Spleen (tissue), 7 donors: ENCODE data around the gene MAP1LC3B2.

Experiments
- POLR2A ChIP-seq, 3 donors: fragments of 450-650 bp; IDR thresholded peaks; one replicate each; pipeline ENCODE4 v1.5.1; 2017; ENCODE audit warnings: antibody characterized with exemption in 3 of 3, mild to moderate bottlenecking in 1 of 3
- POLR2AphosphoS5 ChIP-seq, 3 donors: sonication (generic); formaldehyde crosslinking; IDR thresholded peaks; one replicate each; pipeline ENCODE4 v1.5.1; 2017; ENCODE audit warnings: antibody characterized with exemption in 3 of 3
- TF ChIP-seq, protein P1 (sequence below), 11 experiments: fragments of 200-600 bp in 7 of 11; fragments of 450-650 bp in 4 of 11; sonication (generic) in 4 of 11; IDR thresholded peaks in 8 of 11; conservative IDR thresholded peaks in 3 of 11; 1 replicate in 7 of 11; 2 replicates in 4 of 11; pipeline versions ENCODE4 v1.4.0 to v1.8.0; 2016 to 2021; ENCODE audit warnings: antibody characterized with exemption in 11 of 11, inconsistent platforms in 4 of 11, mild to moderate bottlenecking in 1 of 11
- donor health status: DM: no; HTN: no; CAD: no; lungs with moderate emphysema.
- donor health status: DM: no; HTN: no; CAD: no.
- donor health status: DM: no; HTN: no; CAD: no.

DNA sequence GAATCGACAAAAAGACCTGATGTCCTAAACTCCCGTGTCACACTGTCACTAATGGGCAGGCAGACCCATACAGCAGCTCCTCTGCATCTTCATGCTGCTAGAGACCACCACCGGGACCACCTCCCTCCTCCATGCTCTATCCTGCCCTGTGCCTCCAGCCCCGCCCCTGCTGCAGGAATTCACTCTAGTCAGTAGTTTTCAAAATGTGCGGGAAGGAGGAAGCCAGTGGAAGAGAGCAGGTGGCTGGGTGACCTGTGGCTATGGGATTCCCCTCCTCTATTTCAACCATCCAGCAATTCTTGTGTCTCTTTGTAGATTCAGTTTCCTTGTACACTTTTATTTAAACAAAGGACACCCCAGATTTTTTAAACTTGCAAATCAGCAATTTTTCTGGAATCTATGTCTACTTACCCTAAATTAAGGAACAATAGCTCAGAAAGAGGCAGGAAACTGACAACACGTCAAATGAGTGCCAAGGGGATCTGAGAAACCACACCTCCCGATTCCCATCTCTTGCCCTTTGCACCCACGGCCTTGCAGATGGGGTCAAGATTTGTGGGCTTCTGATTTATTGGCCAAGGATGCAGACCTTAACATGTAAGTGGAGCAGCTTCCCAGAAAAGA is 20.4 kb upstream of the MAP1LC3B2 start:
- TF ChIP-seq, protein P1, sequence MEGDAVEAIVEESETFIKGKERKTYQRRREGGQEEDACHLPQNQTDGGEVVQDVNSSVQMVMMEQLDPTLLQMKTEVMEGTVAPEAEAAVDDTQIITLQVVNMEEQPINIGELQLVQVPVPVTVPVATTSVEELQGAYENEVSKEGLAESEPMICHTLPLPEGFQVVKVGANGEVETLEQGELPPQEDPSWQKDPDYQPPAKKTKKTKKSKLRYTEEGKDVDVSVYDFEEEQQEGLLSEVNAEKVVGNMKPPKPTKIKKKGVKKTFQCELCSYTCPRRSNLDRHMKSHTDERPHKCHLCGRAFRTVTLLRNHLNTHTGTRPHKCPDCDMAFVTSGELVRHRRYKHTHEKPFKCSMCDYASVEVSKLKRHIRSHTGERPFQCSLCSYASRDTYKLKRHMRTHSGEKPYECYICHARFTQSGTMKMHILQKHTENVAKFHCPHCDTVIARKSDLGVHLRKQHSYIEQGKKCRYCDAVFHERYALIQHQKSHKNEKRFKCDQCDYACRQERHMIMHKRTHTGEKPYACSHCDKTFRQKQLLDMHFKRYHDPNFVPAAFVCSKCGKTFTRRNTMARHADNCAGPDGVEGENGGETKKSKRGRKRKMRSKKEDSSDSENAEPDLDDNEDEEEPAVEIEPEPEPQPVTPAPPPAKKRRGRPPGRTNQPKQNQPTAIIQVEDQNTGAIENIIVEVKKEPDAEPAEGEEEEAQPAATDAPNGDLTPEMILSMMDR (IDR thresholded peaks at IDR 0.05 in 8 of 11, conservative IDR thresholded peaks at IDR 0.05 in 3 of 11): no peak
- TF ChIP-seq POLR2A (IDR thresholded peaks at IDR 0.05) (no peak), POLR2AphosphoS5 (IDR thresholded peaks at IDR 0.05) (no peak)
